Kidney (tissue), 14 donors: ENCODE measurements around the gene GET3. TPM values are rescaled to one million over a fixed set of nuclear protein-coding genes. Genes with fewer than 3 reads are reported as not detected.

ENCODE experiments used
- DNase-seq, 5 donors: peaks; one replicate each; pipeline ENCODE4 v3.0.0-alpha.2; 2013 to 2020
- FAIRE-seq: peaks from 2 replicates; lab custom pipeline; 2012; peaks lifted over from hg19 to GRCh38; lab: Jason Lieb, UNC
- H3K27ac ChIP-seq, 2 donors: one replicate each; pipeline ENCODE4 v1.7.0; 2013; ENCODE audit warnings: low read depth in 2 of 2, low read length in 2 of 2, inconsistent platforms in 1 of 2
- H3K27me3 ChIP-seq: one replicate; pipeline ENCODE4 v1.7.1; 2013; ENCODE audit warnings: low read length, inconsistent platforms; ENCODE audit not compliant: control insufficient read depth, insufficient read depth
- H3K36me3 ChIP-seq, 3 donors: one replicate each; pipeline versions ENCODE4 v1.7.0 to v1.7.1; 2013; ENCODE audit warnings: low read length in 3 of 3, control low read depth in 1 of 3, inconsistent platforms in 1 of 3; ENCODE audit not compliant: insufficient read depth in 3 of 3, control insufficient read depth in 2 of 3
- H3K4me1 ChIP-seq, 3 donors: one replicate each; pipeline versions ENCODE4 v1.7.0 to v1.7.1; 2013; ENCODE audit warnings: low read length in 3 of 3, inconsistent platforms in 1 of 3, low read depth in 1 of 3; ENCODE audit not compliant: control insufficient read depth in 2 of 3, insufficient read depth in 2 of 3
- H3K4me3 ChIP-seq, 3 donors: one replicate each; pipeline versions ENCODE4 v1.7.0 to v1.8.1; 2013; ENCODE audit warnings: low read length in 3 of 3, control low read depth in 1 of 3, inconsistent platforms in 1 of 3
- H3K9ac ChIP-seq, 3 donors: one replicate each; pipeline versions ENCODE4 v1.7.0 to v1.7.1; 2013; ENCODE audit warnings: low read length in 3 of 3, control low read depth in 1 of 3, inconsistent platforms in 1 of 3
- H3K9me3 ChIP-seq, 3 donors: one replicate each; pipeline versions ENCODE4 v1.7.0 to v1.7.1; 2013; ENCODE audit warnings: low read length in 3 of 3, control low read depth in 1 of 3, inconsistent platforms in 1 of 3; ENCODE audit not compliant: control insufficient read depth in 2 of 3, insufficient read depth in 1 of 3
- intact Hi-C: fragments of 100-400 bp; cut with DNase I; formaldehyde crosslinking; loops from one replicate; pipeline ENCODE4 v1.11.1; 2022
- polyA plus RNA-seq: library from polyadenylated mRNA; stranded (reverse); fragments of 350-450 nt; fragmentation: Illumina TruSeq; extraction: RNeasy Lipid Tissue Mini Kit (QIAGEN cat#74804); gene quantifications from one replicate; pipeline ENCODE4 v1.2.3, GENCODE V29; 2014; ENCODE audit warnings: low read depth, low replicate concordance; ENCODE audit not compliant: insufficient read depth
- total RNA-seq: library from RNA; stranded (reverse); fragmentation: NEBNext Ultra II Directional; extraction: Animal tissue kit (Norgen Biotek cat#: 25700); gene quantifications from one replicate; pipeline ENCODE4 v1.2.1, GENCODE V29; 2021
- TF ChIP-seq, protein P1 (sequence below): IDR thresholded peaks from 3 replicates; pipeline ENCODE4 v1.5.1; 2012; ENCODE audit warnings: mild to moderate bottlenecking, moderate library complexity, borderline replicate concordance; ENCODE audit not compliant: insufficient read depth; ENCODE audit errors: extremely low read depth
- donor health status: control.
- donor health status: control.
- donor health status: control.
- donor health status: control.
- donor health status: control.
- donor health status: DM: yes; HTN: yes; CAD: no.
- donor health status: Normal renal cell carcinoma (clear cell type).

The GET3 gene
- total and polyA plus RNA-seq, 2 donors from 2014 or later, result 71.3 to 132 TPM

DNA sequence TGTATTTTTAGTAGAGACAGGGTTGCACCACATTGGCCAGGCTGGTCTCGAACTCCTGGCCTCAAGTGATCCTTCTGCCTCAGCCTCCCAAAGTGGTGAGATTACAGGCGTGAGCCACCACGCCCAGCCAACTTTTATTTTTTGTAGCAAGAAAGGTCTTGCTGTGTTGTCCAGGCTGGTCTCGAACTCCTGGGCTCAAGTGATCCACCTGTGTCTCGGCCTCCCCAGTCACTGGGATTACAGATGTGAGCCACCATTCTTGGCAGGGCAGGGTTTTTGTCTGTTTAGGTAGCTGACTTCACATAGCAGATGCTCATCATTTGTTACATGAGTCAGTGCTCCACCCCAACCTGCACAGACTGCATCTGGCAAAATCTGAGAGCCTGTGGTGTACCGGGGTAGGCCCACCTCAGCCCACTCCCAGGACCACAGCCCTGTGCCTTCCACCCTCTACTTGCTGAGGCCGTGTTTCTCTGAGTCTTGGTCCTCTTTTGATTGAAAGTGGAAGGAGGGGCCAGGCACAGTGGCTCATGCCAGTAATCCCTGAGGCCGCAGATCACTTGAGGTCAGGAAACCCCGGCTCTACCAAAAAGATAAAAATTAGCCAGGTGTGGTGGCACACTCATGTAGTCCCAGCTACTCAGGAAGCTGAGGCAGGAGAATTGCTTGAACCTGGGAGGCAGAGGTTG is 9.4 kb upstream of the GET3 start:
- intact Hi-C loops, result no loop called here
- TF ChIP-seq, protein P1, sequence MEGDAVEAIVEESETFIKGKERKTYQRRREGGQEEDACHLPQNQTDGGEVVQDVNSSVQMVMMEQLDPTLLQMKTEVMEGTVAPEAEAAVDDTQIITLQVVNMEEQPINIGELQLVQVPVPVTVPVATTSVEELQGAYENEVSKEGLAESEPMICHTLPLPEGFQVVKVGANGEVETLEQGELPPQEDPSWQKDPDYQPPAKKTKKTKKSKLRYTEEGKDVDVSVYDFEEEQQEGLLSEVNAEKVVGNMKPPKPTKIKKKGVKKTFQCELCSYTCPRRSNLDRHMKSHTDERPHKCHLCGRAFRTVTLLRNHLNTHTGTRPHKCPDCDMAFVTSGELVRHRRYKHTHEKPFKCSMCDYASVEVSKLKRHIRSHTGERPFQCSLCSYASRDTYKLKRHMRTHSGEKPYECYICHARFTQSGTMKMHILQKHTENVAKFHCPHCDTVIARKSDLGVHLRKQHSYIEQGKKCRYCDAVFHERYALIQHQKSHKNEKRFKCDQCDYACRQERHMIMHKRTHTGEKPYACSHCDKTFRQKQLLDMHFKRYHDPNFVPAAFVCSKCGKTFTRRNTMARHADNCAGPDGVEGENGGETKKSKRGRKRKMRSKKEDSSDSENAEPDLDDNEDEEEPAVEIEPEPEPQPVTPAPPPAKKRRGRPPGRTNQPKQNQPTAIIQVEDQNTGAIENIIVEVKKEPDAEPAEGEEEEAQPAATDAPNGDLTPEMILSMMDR, result no peak
- H3K36me3 ChIP-seq, result peaks cover 4 to 18% (median 11%) of the 10 kb centered on the region in 3 donors
- H3K4me3 ChIP-seq, result no peak overlapping the region
- DNase-seq (no peak), FAIRE-seq (no peak)
- H3K9me3 ChIP-seq, result no peaks in the 10 kb centered on the region
- no peaks in the 10 kb centered on the region for H3K27me3 ChIP-seq
- peaks cover 0 to 16% (median 8%) of the 10 kb centered on the region in 3 donors for H3K4me1 ChIP-seq
- no peak overlapping the region for H3K27ac ChIP-seq
- no peak overlapping the region for H3K9ac ChIP-seq

DNA sequence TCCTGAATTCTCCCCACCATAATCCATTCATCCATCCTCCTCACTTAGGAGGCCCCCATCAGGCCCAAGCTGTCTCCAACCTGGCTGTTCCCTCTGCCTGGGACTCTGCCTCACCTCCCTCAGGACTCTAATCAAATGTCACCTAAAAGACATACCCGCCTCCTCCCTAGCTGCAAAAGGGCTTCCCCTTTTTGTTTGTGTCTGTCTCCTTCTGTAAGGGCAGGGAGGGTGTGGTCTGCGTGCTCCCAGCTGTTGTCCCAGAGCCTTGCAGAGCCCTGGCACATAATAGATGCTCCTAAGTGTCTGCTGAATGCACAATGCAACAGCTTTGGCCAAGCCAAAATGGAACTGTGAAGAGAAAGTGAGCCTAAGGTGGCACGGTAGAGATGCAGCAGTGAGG is 7.2 kb upstream of the GET3 start:
- H3K9ac ChIP-seq, result no peak overlapping the region
- no peak for FAIRE-seq
- DNase-seq, result no peak
- TF ChIP-seq, protein P1, result no peak
- peaks cover 4 to 18% (median 11%) of the 10 kb centered on the region in 3 donors for H3K36me3 ChIP-seq
- H3K27ac ChIP-seq, result no peak overlapping the region
- intact Hi-C loops, result no loop called here
- H3K4me1 ChIP-seq, result peaks cover 0 to 13% (median 10%) of the 10 kb centered on the region in 3 donors
- no peak overlapping the region for H3K4me3 ChIP-seq
- H3K27me3 ChIP-seq, result no peaks in the 10 kb centered on the region
- no peaks in the 10 kb centered on the region for H3K9me3 ChIP-seq

DNA sequence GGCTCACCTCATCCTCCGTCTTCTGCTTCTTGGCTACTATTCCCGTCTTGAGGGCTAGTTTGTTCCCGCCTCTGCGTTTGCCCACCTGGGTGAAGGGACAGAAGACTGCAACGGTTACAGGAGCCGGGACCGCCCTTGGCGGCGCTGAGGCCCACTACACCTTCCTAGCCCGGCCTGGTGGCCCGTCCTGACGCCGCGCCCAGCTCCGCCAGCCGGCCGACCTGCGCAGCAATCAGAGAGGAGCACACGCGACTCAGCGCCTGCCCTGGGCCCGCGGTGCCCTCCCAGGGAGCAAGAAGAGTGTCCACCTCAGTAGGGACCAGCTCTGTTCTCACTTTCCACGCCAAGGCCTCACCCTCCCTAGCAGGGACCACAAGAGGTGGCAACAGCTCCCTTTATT is 6.0 kb upstream of the GET3 start:
- H3K4me3 ChIP-seq, result no peak overlapping the region
- H3K36me3 ChIP-seq, result peaks cover 4 to 18% (median 11%) of the 10 kb centered on the region in 3 donors
- no peak overlapping the region for H3K27ac ChIP-seq
- TF ChIP-seq, protein P1, result no peak
- H3K27me3 ChIP-seq, result no peaks in the 10 kb centered on the region
- H3K9me3 ChIP-seq, result no peaks in the 10 kb centered on the region
- peaks cover 0 to 13% (median 10%) of the 10 kb centered on the region in 3 donors for H3K4me1 ChIP-seq
- intact Hi-C loops, result no loop called here
- H3K9ac ChIP-seq, result no peak overlapping the region
- FAIRE-seq (no peak), DNase-seq (no peak)
